Stimulated activated CD4-positive, alpha-beta T cell treated with anti-CD3 and anti-CD28 coated beads, Interleukin-1b, Interleukin-23, amount 100 ng/mL, for 24 hours (primary cell): ENCODE results near the gene ARPC4.
"Not testable (repeated sequence)": the region's sequence is repeated elsewhere in the genome, so short reads cannot be mapped to it uniquely, and the experiment has no call there.

Experiments used
- DNase-seq, 4 experiments: peaks; one replicate each; pipeline ENCODE4 v3.0.0-alpha.2; 2020; ENCODE audit warnings: low read depth in 4 of 4, low spot score in 1 of 4

The ARPC4 gene

GRCh38 chr3:9769426-9770275 is 23.2 kb upstream of the ARPC4 start, which contains the start of gene CAMK1:
Gene CAMK1 (minus strand): TSS chr3:9769947. CDS start chr3:9767749, 2,198 bp downstream.
- peak in 3 of 4 experiments; percentile 41 to 54 (median 50) for DNase-seq

GRCh38 chr3:9770276-9770812 is 22.5 kb upstream of the ARPC4 start:
- no peak for DNase-seq

GRCh38 chr3:9771007-9771406 is 21.9 kb upstream of the ARPC4 start:
- not testable (repeated sequence) for DNase-seq

- DNase-seq: no peak
Measured at GRCh38 chr3:9776896-9777693, 15.8 kb upstream of the ARPC4 start.

GRCh38 chr3:9777694-9778021 is 15.2 kb upstream of the ARPC4 start:
- no peak for DNase-seq

- peak in 2 of 4 experiments; percentile 49 to 64 for DNase-seq
Measured at GRCh38 chr3:9778143-9779074, 14.5 kb upstream of the ARPC4 start.

GRCh38 chr3:9779075-9779593 is 13.7 kb upstream of the ARPC4 start:
- DNase-seq: no peak

- DNase-seq: no peak
Measured at GRCh38 chr3:9779721-9780457, 13.0 kb upstream of the ARPC4 start.

- no peak for DNase-seq
Measured at GRCh38 chr3:9780458-9780812, 12.4 kb upstream of the ARPC4 start.

- no peak for DNase-seq
Measured at GRCh38 chr3:9780910-9781309, 12.0 kb upstream of the ARPC4 start.

GRCh38 chr3:9781551-9781950 is 11.3 kb upstream of the ARPC4 start:
- DNase-seq: no peak

GRCh38 chr3:9781978-9782603 is 10.8 kb upstream of the ARPC4 start:
- DNase-seq: no peak

- no peak for DNase-seq
Measured at GRCh38 chr3:9782770-9783169, 10.1 kb upstream of the ARPC4 start.

GRCh38 chr3:9783954-9784353 is 8.9 kb upstream of the ARPC4 start:
- no peak for DNase-seq

GRCh38 chr3:9784965-9785364 is 7.9 kb upstream of the ARPC4 start:
- DNase-seq: no peak

- DNase-seq: no peak
Measured at GRCh38 chr3:9785602-9786001, 7.3 kb upstream of the ARPC4 start.

- no peak for DNase-seq
Measured at GRCh38 chr3:9786209-9786739, 6.6 kb upstream of the ARPC4 start.

- no peak for DNase-seq
Measured at GRCh38 chr3:9786825-9787669, 5.8 kb upstream of the ARPC4 start.
